ENCODE results near the gene NLRC3. TPM values are rescaled to one million over a fixed set of nuclear protein-coding genes. Genes with fewer than 3 reads are reported as not detected.

Gene NLRC3
- total RNA-seq, 2 donors from 2014 or later: 0.11 to 0.18 TPM

- Histone ChIP-seq H3K4me1 (ENCODE audit: control insufficient read depth, insufficient read depth, low read length) (no peaks in the 10 kb centered on the region), H3K4me3 (ENCODE audit: low read length) (no peak overlapping the region), H3K9me3 (ENCODE audit: control insufficient read depth, low read length) (no peaks in the 10 kb centered on the region), H3K36me3 (ENCODE audit: control insufficient read depth, insufficient read depth, low read length) (no peaks in the 10 kb centered on the region), H3K27me3 (ENCODE audit: control insufficient read depth, insufficient read depth, low read length, poor library complexity, severe bottlenecking) (no peaks in the 10 kb centered on the region), H3K27ac (ENCODE audit: low read depth, low read length) (no peak overlapping the region), H3K9ac (ENCODE audit: extremely low read depth, low read length, poor library complexity, severe bottlenecking) (no peak overlapping the region)
- Mint-ChIP-seq H3K9me3 (no peaks in the 10 kb centered on the region), H3K36me3 (ENCODE audit: low read depth) (peaks cover 5% of the 10 kb centered on the region), H3K27me3 (ENCODE audit: insufficient read depth) (no peaks in the 10 kb centered on the region), H3K4me3 (no peak overlapping the region), H3K4me1 (peaks cover 1% of the 10 kb centered on the region), H3K27ac (no peak overlapping the region)
- DNase-seq: no peak
- no peak for TF ChIP-seq CTCF (conservative IDR thresholded peaks at IDR 0.05)
- 97 to 100% methylated on average over 3 of the region's 3 CpGs for WGBS, 2 experiments (ENCODE audit: insufficient coverage in 1 of 2, insufficient read length in 1 of 2)
Observed at GRCh38 chr16:3623642-3624041, 46.4 kb upstream of the NLRC3 start.

GRCh38 chr16:3618769-3619141 lies 41.6 kb upstream of the NLRC3 start:
- WGBS, 2 experiments (ENCODE audit: insufficient coverage in 1 of 2, insufficient read length in 1 of 2): 96% methylated on average over 2 to 3 of the region's 3 CpGs
- Mint-ChIP-seq H3K36me3 (ENCODE audit: low read depth) (peaks cover 23% of the 10 kb centered on the region), H3K27me3 (ENCODE audit: insufficient read depth) (no peaks in the 10 kb centered on the region), H3K9me3 (peaks cover 2% of the 10 kb centered on the region), H3K27ac (no peak overlapping the region), H3K4me1 (peaks cover 5% of the 10 kb centered on the region), H3K4me3 (no peak overlapping the region)
- Histone ChIP-seq H3K9me3 (ENCODE audit: control insufficient read depth, low read length) (no peaks in the 10 kb centered on the region), H3K9ac (ENCODE audit: extremely low read depth, low read length, poor library complexity, severe bottlenecking) (no peak overlapping the region), H3K27ac (ENCODE audit: low read depth, low read length) (no peak overlapping the region), H3K4me3 (ENCODE audit: low read length) (no peak overlapping the region), H3K36me3 (ENCODE audit: control insufficient read depth, insufficient read depth, low read length) (peaks cover 5% of the 10 kb centered on the region), H3K27me3 (ENCODE audit: control insufficient read depth, insufficient read depth, low read length, poor library complexity, severe bottlenecking) (no peaks in the 10 kb centered on the region), H3K4me1 (ENCODE audit: control insufficient read depth, insufficient read depth, low read length) (no peaks in the 10 kb centered on the region)
- DNase-seq: no peak
- no peak for TF ChIP-seq CTCF (conservative IDR thresholded peaks at IDR 0.05)

DNA sequence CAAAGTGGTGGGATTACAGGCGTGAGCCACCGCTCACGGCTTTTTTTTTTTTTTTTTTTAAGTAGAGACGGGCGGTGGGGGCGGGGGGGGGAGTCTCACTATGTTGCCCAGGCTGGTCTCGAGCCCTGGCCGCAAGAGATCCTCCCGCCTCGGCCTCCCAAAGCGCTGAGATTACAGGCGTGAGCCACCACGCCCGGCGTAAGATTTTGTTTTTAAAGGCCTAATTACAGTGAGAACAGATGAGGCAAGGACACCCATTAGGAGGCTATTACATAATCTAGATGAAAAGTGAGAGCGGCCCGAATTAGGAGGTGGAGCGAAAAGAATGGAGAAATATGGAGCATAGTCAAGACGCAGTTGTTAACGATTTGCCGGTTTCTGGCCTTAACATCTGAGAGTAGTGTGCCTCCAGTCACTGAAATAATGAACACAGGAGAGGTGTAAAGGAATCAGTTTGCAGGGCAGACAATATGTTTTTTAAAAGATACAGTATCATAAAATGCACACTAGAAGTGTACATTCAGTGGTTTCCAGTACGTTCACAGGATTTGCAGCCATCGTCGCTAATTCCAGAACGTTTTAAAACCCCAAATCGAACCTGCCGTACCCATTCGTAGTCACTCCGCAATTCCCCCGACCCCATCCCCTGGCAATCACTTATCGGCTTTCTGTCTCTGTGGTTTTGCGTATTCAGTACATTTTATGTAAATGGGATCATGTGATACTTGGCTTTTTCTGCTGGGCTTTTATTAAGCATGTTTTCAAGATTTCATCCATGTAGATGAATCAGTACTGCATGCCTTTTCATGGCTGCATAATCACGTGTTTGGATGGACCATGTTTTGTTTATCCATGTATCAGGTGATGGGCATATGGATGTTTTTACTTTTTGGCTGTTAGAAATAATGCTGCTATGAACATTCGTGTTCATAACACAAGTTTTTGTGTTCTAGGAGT lies 35.6 kb upstream of the NLRC3 start:
- H3K4me3 ChIP-seq (ENCODE audit: low read length): peak overlapping the region; percentile 92
- H3K27ac ChIP-seq (ENCODE audit: low read depth, low read length): no peak overlapping the region
- H3K36me3 Mint-ChIP-seq (ENCODE audit: low read depth): peaks cover 24% of the 10 kb centered on the region
- H3K27me3 Mint-ChIP-seq (ENCODE audit: insufficient read depth): no peaks in the 10 kb centered on the region
- peaks cover 5% of the 10 kb centered on the region for H3K36me3 ChIP-seq (ENCODE audit: control insufficient read depth, insufficient read depth, low read length)
- TF ChIP-seq CTCF (conservative IDR thresholded peaks at IDR 0.05): no peak
- peaks cover 2% of the 10 kb centered on the region for H3K9me3 Mint-ChIP-seq
- 83 to 95% methylated on average over 26 to 34 of the region's 34 CpGs for WGBS, 2 experiments (ENCODE audit: insufficient coverage in 1 of 2, insufficient read length in 1 of 2)
- H3K4me3 Mint-ChIP-seq: peak overlapping the region; percentile 99
- no peak for DNase-seq
- no peaks in the 10 kb centered on the region for H3K9me3 ChIP-seq (ENCODE audit: control insufficient read depth, low read length)
- no peaks in the 10 kb centered on the region for H3K4me1 ChIP-seq (ENCODE audit: control insufficient read depth, insufficient read depth, low read length)
- peaks cover 23% of the 10 kb centered on the region for H3K4me1 Mint-ChIP-seq
- no peaks in the 10 kb centered on the region for H3K27me3 ChIP-seq (ENCODE audit: control insufficient read depth, insufficient read depth, low read length, poor library complexity, severe bottlenecking)
- H3K9ac ChIP-seq (ENCODE audit: extremely low read depth, low read length, poor library complexity, severe bottlenecking): peak overlapping the region; percentile 3
- H3K27ac Mint-ChIP-seq: no peak overlapping the region
